IMR-90 (cell line): ENCODE data around the gene AOPEP. TPM values are rescaled to one million over a fixed set of nuclear protein-coding genes. Genes with fewer than 3 reads are reported as not detected.

Experiments
- ATAC-seq: fragments of 200-7000 bp; cut with Tn5 transposase; 2 replicates; pipeline ENCODE4 v1.9.1; 2020; ENCODE audit warnings: low read depth, mild to moderate bottlenecking, moderate library complexity
- BruUV-seq: library from RNA; stranded (reverse); fragments of 400-500 nt; replicated peaks from 2 replicates; lab custom pipeline; 2021; lab: Mats Ljungman, UMichigan
- CTCF ChIA-PET: fragments of 300-600 bp; formaldehyde crosslinking; extraction: SDS; loops from one replicate; lab custom pipeline; 2021; ENCODE audit warnings: antibody characterized with exemption; lab: Yijun Ruan, JAX
- POLR2A ChIA-PET: fragments of 300-600 bp; sonication (Branson Sonifier 250); formaldehyde crosslinking; loops from one replicate; lab custom pipeline; 2022; ENCODE audit warnings: antibody characterized with exemption; ENCODE audit not compliant: unreplicated experiment; lab: Charles Lee
- DNase-seq: peaks from one replicate; pipeline ENCODE4 v3.0.0; 2013
- H2AFZ ChIP-seq: replicated peaks from 2 replicates; pipeline ENCODE3; 2013; ENCODE audit warnings: low read length, mild to moderate bottlenecking; ENCODE audit not compliant: poor library complexity
- H2AK5ac ChIP-seq: 2 replicates; pipeline ENCODE4 v1.6.1; 2013; ENCODE audit warnings: low read depth, low read length, inconsistent platforms
- H2AK9ac ChIP-seq: replicated peaks from 2 replicates; pipeline ENCODE3; 2013; ENCODE audit warnings: mild to moderate bottlenecking, low read depth, low read length, moderate library complexity; ENCODE audit not compliant: poor library complexity
- H2BK120ac ChIP-seq: 2 replicates; pipeline ENCODE4 v1.6.1; 2013; ENCODE audit warnings: low read depth, low read length, inconsistent platforms
- H2BK15ac ChIP-seq: 3 replicates; pipeline ENCODE4 v1.6.1; 2013; ENCODE audit warnings: low read depth, low read length, inconsistent platforms
- H2BK20ac ChIP-seq: 2 replicates; pipeline ENCODE4 v1.6.1; 2013; ENCODE audit warnings: low read depth, mild to moderate bottlenecking, inconsistent platforms, low read length, moderate library complexity
- H2BK5ac ChIP-seq: 2 replicates; pipeline ENCODE4 v1.6.1; 2013; ENCODE audit warnings: mild to moderate bottlenecking, low read depth, low read length, inconsistent platforms; ENCODE audit not compliant: poor library complexity, severe bottlenecking
- H3K14ac ChIP-seq: replicated peaks from 2 replicates; pipeline ENCODE4 v1.6.1; 2013; ENCODE audit warnings: low read depth, low read length, inconsistent platforms
- H3K18ac ChIP-seq: 2 replicates; pipeline ENCODE4 v1.6.1; 2013; ENCODE audit warnings: low read depth, low read length, control low read depth
- H3K23ac ChIP-seq: 2 replicates; pipeline ENCODE4 v1.6.1; 2013; ENCODE audit warnings: low read depth, low read length, inconsistent platforms
- H3K27ac ChIP-seq: 2 replicates; pipeline ENCODE4 v1.5.1; 2013; ENCODE audit warnings: mild to moderate bottlenecking, control low read depth, low read length; ENCODE audit not compliant: insufficient read depth
- H3K27me3 ChIP-seq: 2 replicates; pipeline ENCODE4 v1.6.1; 2013; ENCODE audit warnings: low read length; ENCODE audit not compliant: control insufficient read depth, insufficient read depth
- H3K36me3 ChIP-seq: 2 replicates; pipeline ENCODE4 v1.6.1; 2013; ENCODE audit warnings: low read length, mixed read lengths; ENCODE audit not compliant: control insufficient read depth, insufficient read depth
- H3K4ac ChIP-seq: 2 replicates; pipeline ENCODE4 v1.6.1; 2013; ENCODE audit warnings: low read depth, low read length, inconsistent platforms
- H3K4me1 ChIP-seq: 2 replicates; pipeline ENCODE4 v1.6.1; 2013; ENCODE audit warnings: low read length, mixed read lengths; ENCODE audit not compliant: control insufficient read depth, insufficient read depth
- H3K4me2 ChIP-seq: 2 replicates; pipeline ENCODE4 v1.6.1; 2013; ENCODE audit warnings: low read depth, mild to moderate bottlenecking, control low read depth, low read length, moderate library complexity
- H3K4me3 ChIP-seq: 2 replicates; pipeline ENCODE4 v1.5.1; 2013; ENCODE audit warnings: low read depth, mild to moderate bottlenecking, control low read depth, low read length, moderate library complexity; ENCODE audit not compliant: insufficient read depth
- H3K56ac ChIP-seq: 2 replicates; pipeline ENCODE4 v1.6.1; 2013; ENCODE audit warnings: low read length, inconsistent platforms; ENCODE audit not compliant: insufficient read depth; ENCODE audit errors: extremely low read depth
- H3K79me1 ChIP-seq, 2 experiments: 2 replicates each; pipeline ENCODE4 v1.6.1; 2013; ENCODE audit warnings: low read length in 2 of 2, inconsistent platforms in 1 of 2, low read depth in 1 of 2
- H3K9ac ChIP-seq: 2 replicates; pipeline ENCODE4 v1.6.1; 2013; ENCODE audit warnings: low read depth, low read length, control low read depth
- H3K9me1 ChIP-seq: 2 replicates; pipeline ENCODE4 v1.6.1; 2013; ENCODE audit warnings: low read length, inconsistent platforms; ENCODE audit not compliant: insufficient read depth
- H3K9me3 ChIP-seq: 2 replicates; pipeline ENCODE4 v1.6.1; 2013; ENCODE audit warnings: low read length; ENCODE audit not compliant: control insufficient read depth, insufficient read depth
- H4K20me1 ChIP-seq: 2 replicates; pipeline ENCODE4 v1.6.1; 2013; ENCODE audit warnings: low read length, inconsistent platforms; ENCODE audit not compliant: insufficient read depth
- H4K5ac ChIP-seq: 2 replicates; pipeline ENCODE4 v1.6.1; 2013; ENCODE audit warnings: mild to moderate bottlenecking, low read depth, low read length, control low read depth
- H4K8ac ChIP-seq, 2 experiments: 2 replicates each; pipeline ENCODE4 v1.6.1; 2013; ENCODE audit warnings: low read depth in 2 of 2, low read length in 2 of 2, control low read depth in 1 of 2, inconsistent platforms in 1 of 2
- H4K91ac ChIP-seq: 2 replicates; pipeline ENCODE4 v1.6.1; 2013; ENCODE audit warnings: low read depth, low read length, inconsistent platforms; ENCODE audit not compliant: insufficient read depth
- BHLHE40 ChIP-seq: fragments of 150-350 bp; IDR thresholded peaks from 2 replicates; pipeline ENCODE4 v1.6.1; 2016; ENCODE audit warnings: mild to moderate bottlenecking, low read depth, low read length
- CEBPB ChIP-seq: IDR thresholded peaks from 2 replicates; pipeline ENCODE4 v1.6.1; 2012; ENCODE audit warnings: low read depth, low read length, improper control_type of control experiment
- CHD1 ChIP-seq: IDR thresholded peaks from 2 replicates; pipeline ENCODE4 v1.6.1; 2012; ENCODE audit warnings: low read depth, low read length, improper control_type of control experiment
- ELK1 ChIP-seq: fragments of 150-350 bp; IDR thresholded peaks from 2 replicates; pipeline ENCODE4 v1.6.1; 2016; ENCODE audit warnings: low read depth, mild to moderate bottlenecking, low read length, moderate library complexity, borderline replicate concordance
- FOS ChIP-seq: fragments of 150-350 bp; IDR thresholded peaks from 2 replicates; pipeline ENCODE4 v1.6.1; 2016; ENCODE audit warnings: low read depth, low read length
- POLR2A ChIP-seq: IDR thresholded peaks from 2 replicates; pipeline ENCODE4 v1.6.1; 2012; ENCODE audit warnings: mild to moderate bottlenecking, low read depth, low read length
- RCOR1 ChIP-seq: IDR thresholded peaks from 2 replicates; pipeline ENCODE4 v1.6.1; 2012; ENCODE audit warnings: mild to moderate bottlenecking, low read length, improper control_type of control experiment; ENCODE audit not compliant: insufficient replicate concordance
- WGBS, 2 experiments: methylation state at CpG; one replicate each; pipeline versions ENCODE4 v1.1.5 to v1.1.7; 2013; ENCODE audit warnings: missing lambda C conversion rate in 2 of 2; ENCODE audit not compliant: insufficient read length in 1 of 2; ENCODE audit errors: extremely low coverage in 2 of 2; 5-methylcytosine and 5-hydroxymethylcytosine counted together
- dilution Hi-C: fragments of 300-500 bp; cut with HindIII; formaldehyde crosslinking; loops from one replicate; pipeline ENCODE4 v1.14.3; 2018; ENCODE audit warnings: low sequenced_read_pairs; ENCODE audit not compliant: unreplicated experiment
- in situ Hi-C: fragments of 300-500 bp; cut with MboI; formaldehyde crosslinking; loops from 3 replicates; pipeline ENCODE4 v1.14.3; 2019; ENCODE audit warnings: low sequenced_read_pairs, inconsistent platforms, mixed read lengths
- intact Hi-C: fragments of 100-400 bp; cut with micrococcal nuclease; formaldehyde crosslinking; loops from 2 replicates; pipeline ENCODE4 v1.10.0; 2022
- polyA plus RNA-seq, 3 experiments: library from polyadenylated mRNA; depleted of rRNA; stranded (reverse); fragments of >200 nt; gene quantifications; 2 replicates each; pipeline ENCODE4 v1.2.3, GENCODE V29; 2012; ENCODE audit warnings: low replicate concordance in 1 of 3
- total RNA-seq: library from RNA; depleted of rRNA; stranded (reverse); fragments of >200 nt; gene quantifications from 2 replicates; pipeline ENCODE4 v1.2.3, GENCODE V29; 2012
- TF ChIP-seq, protein P1 (sequence below): fragments of 150-350 bp; IDR thresholded peaks from 2 replicates; pipeline ENCODE4 v1.6.1; 2017; ENCODE audit warnings: mild to moderate bottlenecking, antibody characterized with exemption, low read length, low read depth
- TF ChIP-seq, protein P2 (sequence below): conservative IDR thresholded peaks from 2 replicates; pipeline ENCODE4 v1.5.1; 2012; ENCODE audit warnings: mild to moderate bottlenecking, low read depth, low read length, improper control_type of control experiment

Gene AOPEP
- total and polyA plus RNA-seq, 2 of the 4 experiments (the other 2 are of a cell fraction): 34.9 to 38.7 TPM

- no peak overlapping the region for H3K56ac ChIP-seq
- DNase-seq (no peak), ATAC-seq (no peak)
- H3K14ac ChIP-seq: no peak overlapping the region
- H3K27me3 ChIP-seq: no peaks in the 10 kb centered on the region
- H2BK15ac ChIP-seq: no peak overlapping the region
- H2AFZ ChIP-seq: no peak overlapping the region
- H3K9me3 ChIP-seq: no peaks in the 10 kb centered on the region
- no peak overlapping the region for H4K91ac ChIP-seq
- no peak overlapping the region for H3K4me3 ChIP-seq
- H3K4me1 ChIP-seq: no peaks in the 10 kb centered on the region
- no peaks in the 10 kb centered on the region for H4K20me1 ChIP-seq
- in situ Hi-C loops: no loop called here
- intact Hi-C loops: no loop called here
- BruUV-seq: no TSS peak
- peaks cover 3% of the 10 kb centered on the region for H3K36me3 ChIP-seq
- no peak overlapping the region for H2BK120ac ChIP-seq
- H3K79me1 ChIP-seq: peaks cover 18 to 29% of the 10 kb centered on the region in 2 experiments
- H4K5ac ChIP-seq: no peak overlapping the region
- H2AK9ac ChIP-seq: no peak overlapping the region
- TF ChIP-seq RCOR1 (no peak), BHLHE40 (no peak), POLR2A (no peak), FOS (no peak), ELK1 (no peak), CEBPB (no peak), CHD1 (no peak)
- TF ChIP-seq, protein P1, sequence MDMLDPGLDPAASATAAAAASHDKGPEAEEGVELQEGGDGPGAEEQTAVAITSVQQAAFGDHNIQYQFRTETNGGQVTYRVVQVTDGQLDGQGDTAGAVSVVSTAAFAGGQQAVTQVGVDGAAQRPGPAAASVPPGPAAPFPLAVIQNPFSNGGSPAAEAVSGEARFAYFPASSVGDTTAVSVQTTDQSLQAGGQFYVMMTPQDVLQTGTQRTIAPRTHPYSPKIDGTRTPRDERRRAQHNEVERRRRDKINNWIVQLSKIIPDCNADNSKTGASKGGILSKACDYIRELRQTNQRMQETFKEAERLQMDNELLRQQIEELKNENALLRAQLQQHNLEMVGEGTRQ: no peak
- TF ChIP-seq, protein P2, sequence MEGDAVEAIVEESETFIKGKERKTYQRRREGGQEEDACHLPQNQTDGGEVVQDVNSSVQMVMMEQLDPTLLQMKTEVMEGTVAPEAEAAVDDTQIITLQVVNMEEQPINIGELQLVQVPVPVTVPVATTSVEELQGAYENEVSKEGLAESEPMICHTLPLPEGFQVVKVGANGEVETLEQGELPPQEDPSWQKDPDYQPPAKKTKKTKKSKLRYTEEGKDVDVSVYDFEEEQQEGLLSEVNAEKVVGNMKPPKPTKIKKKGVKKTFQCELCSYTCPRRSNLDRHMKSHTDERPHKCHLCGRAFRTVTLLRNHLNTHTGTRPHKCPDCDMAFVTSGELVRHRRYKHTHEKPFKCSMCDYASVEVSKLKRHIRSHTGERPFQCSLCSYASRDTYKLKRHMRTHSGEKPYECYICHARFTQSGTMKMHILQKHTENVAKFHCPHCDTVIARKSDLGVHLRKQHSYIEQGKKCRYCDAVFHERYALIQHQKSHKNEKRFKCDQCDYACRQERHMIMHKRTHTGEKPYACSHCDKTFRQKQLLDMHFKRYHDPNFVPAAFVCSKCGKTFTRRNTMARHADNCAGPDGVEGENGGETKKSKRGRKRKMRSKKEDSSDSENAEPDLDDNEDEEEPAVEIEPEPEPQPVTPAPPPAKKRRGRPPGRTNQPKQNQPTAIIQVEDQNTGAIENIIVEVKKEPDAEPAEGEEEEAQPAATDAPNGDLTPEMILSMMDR: no peak
- H2BK20ac ChIP-seq: no peak overlapping the region
- H3K18ac ChIP-seq: no peak overlapping the region
- no peak overlapping the region for H2AK5ac ChIP-seq
- 100% methylated on average over 1 of the region's 3 CpGs; no CpG with 5 or more reads in 1 of the 2 experiments for WGBS, 2 experiments
- peaks cover 9% of the 10 kb centered on the region for H3K9me1 ChIP-seq
- ChIA-PET CTCF (no interaction called here), POLR2A (interaction anchor here (0.6 kb wide), 1 partner anchor 389 kb away, joined by 10 read pairs; no protein-coding TSS in a partner anchor)
- dilution Hi-C loops: no loop called here
- no peak overlapping the region for H3K23ac ChIP-seq
- H2BK5ac ChIP-seq: no peak overlapping the region
- H3K4ac ChIP-seq: no peak overlapping the region
- H3K4me2 ChIP-seq: no peak overlapping the region
- no peak overlapping the region for H3K9ac ChIP-seq
- no peak overlapping the region for H4K8ac ChIP-seq
- no peak overlapping the region for H3K27ac ChIP-seq
Measured at GRCh38 chr9:94729199-94729598, 2.7 kb downstream of the AOPEP start.
